Peyer's patch (tissue), 4 donors: ENCODE results near the gene PDE6H. TPM values are rescaled to one million over a fixed set of nuclear protein-coding genes. Genes with fewer than 3 reads are reported as not detected.

Experiments
- DNase-seq, 3 donors: peaks; one replicate each; pipeline ENCODE4 v3.0.0-alpha.2; 2017 to 2019
- H3K27ac ChIP-seq, 4 donors: fragments of 200-600 bp; sonication (generic); one replicate each; pipeline ENCODE4 v1.5.1; 2016 to 2019
- H3K27me3 ChIP-seq, 2 donors: fragments of 200-600 bp; sonication (generic); one replicate each; pipeline ENCODE4 v1.5.1; 2019
- H3K36me3 ChIP-seq, 3 donors: fragments of 200-600 bp; sonication (generic); one replicate each; pipeline ENCODE4 v1.5.1; 2016 to 2019
- H3K4me1 ChIP-seq, 4 donors: fragments of 200-600 bp; sonication (generic); one replicate each; pipeline ENCODE4 v1.5.1; 2016 to 2019
- H3K4me3 ChIP-seq, 4 donors: fragments of 200-600 bp; sonication (generic); 1 replicate in 3 of 4; 2 replicates in 1 of 4; pipeline ENCODE4 v1.5.1; 2016 to 2019; ENCODE audit warnings: mild to moderate bottlenecking in 1 of 4
- H3K9me3 ChIP-seq, 4 donors: fragments of 200-600 bp; sonication (generic); one replicate each; pipeline ENCODE4 v1.5.1; 2016 to 2019; ENCODE audit warnings: mild to moderate bottlenecking in 1 of 4
- CTCF ChIP-seq, 6 experiments: fragments of 450-650 bp in 4 of 6; fragments of 200-600 bp in 2 of 6; sonication (generic) in 1 of 6; IDR thresholded peaks; one replicate each; pipeline ENCODE4 v1.5.1; 2017 to 2019; ENCODE audit warnings: antibody characterized with exemption in 6 of 6, mild to moderate bottlenecking in 3 of 6, moderate library complexity in 1 of 6
- POLR2A ChIP-seq, 2 donors: fragments of 450-650 bp; IDR thresholded peaks; one replicate each; pipeline ENCODE4 v1.5.1; 2017; ENCODE audit warnings: antibody characterized with exemption in 2 of 2, mild to moderate bottlenecking in 2 of 2, moderate library complexity in 2 of 2
- total RNA-seq, 4 donors: library from RNA; depleted of rRNA; stranded (reverse); fragments of >200 nt; gene quantifications; one replicate each; pipeline ENCODE4 v1.1.0, GENCODE V29; 2016

Gene PDE6H
- total RNA-seq, 4 donors from 2014 or later, result not detected

- H3K9me3 ChIP-seq, result no peaks in the 10 kb centered on the region
- no peaks in the 10 kb centered on the region for H3K27me3 ChIP-seq
- no peak overlapping the region for H3K4me3 ChIP-seq
- no peak overlapping the region for H3K27ac ChIP-seq
- H3K36me3 ChIP-seq, result no peaks in the 10 kb centered on the region
- no peaks in the 10 kb centered on the region for H3K4me1 ChIP-seq
- no peak for TF ChIP-seq CTCF (IDR thresholded peaks at IDR 0.05)
- no peak for TF ChIP-seq POLR2A (IDR thresholded peaks at IDR 0.05)
- DNase-seq, result no peak
Measured at GRCh38 chr12:15015121-15015520, 42.3 kb downstream of the PDE6H start.

- Histone ChIP-seq H3K4me1 (no peaks in the 10 kb centered on the region), H3K36me3 (no peaks in the 10 kb centered on the region), H3K27me3 (no peaks in the 10 kb centered on the region), H3K4me3 (no peak overlapping the region), H3K27ac (no peak overlapping the region), H3K9me3 (no peaks in the 10 kb centered on the region)
- TF ChIP-seq CTCF (IDR thresholded peaks at IDR 0.05) (no peak), POLR2A (IDR thresholded peaks at IDR 0.05) (no peak)
- no peak for DNase-seq
Measured at GRCh38 chr12:15020156-15020555, 47.3 kb downstream of the PDE6H start.

Other genes starting within 250 kb of the PDE6H start
- 10 to 100 TPM; 12.3 to 42.9 (median 12.8) TPM for gene WBP11, start 169.6 kb upstream of the PDE6H start, total RNA-seq
- gene C12orf60, start 169.4 kb upstream of the PDE6H start, total RNA-seq, result under 1 TPM in 1 of 4 donors, not detected in 3; 0.88 TPM
- not detected for gene SMCO3, start 158.9 kb upstream of the PDE6H start, total RNA-seq
- under 1 TPM in 2 of 4 donors, not detected in 2; 0.13 to 0.18 TPM for gene ART4, start 129.5 kb upstream of the PDE6H start, total RNA-seq
- gene MGP, start 87.2 kb upstream of the PDE6H start, total RNA-seq, result 100 to 1,000 TPM in 3 of 4 donors, 10 to 100 TPM in 1; 76.0 to 127 (median 115) TPM
- gene ERP27, start 34.5 kb upstream of the PDE6H start, total RNA-seq, result 1 to 10 TPM in 2 of 4 donors, under 1 TPM in 1, not detected in 1; 0.94 to 2.5 (median 1.2) TPM
- gene ARHGDIB, start 11.4 kb upstream of the PDE6H start, total RNA-seq, result 100 to 1,000 TPM in 1 of 4 donors, 10 to 100 TPM in 3; 17.1 to 290 (median 57.1) TPM
- gene RERG, start 248.4 kb downstream of the PDE6H start, total RNA-seq, result 10 to 100 TPM in 2 of 4 donors, 1 to 10 TPM in 2; 2.3 to 31.4 (median 10.7) TPM